Renal cortex interstitium (tissue), 11 donors: ENCODE data around the gene SLC38A11. TPM values are rescaled to one million over a fixed set of nuclear protein-coding genes. Genes with fewer than 3 reads are reported as not detected.
"Not testable (repeated sequence)": the region's sequence is repeated elsewhere in the genome, so short reads cannot be mapped to it uniquely, and the experiment has no call there.

Source experiments
- DNase-seq, 11 donors: peaks; one replicate each; pipeline ENCODE4 v3.0.0-alpha.2; 2013; ENCODE audit warnings: low read depth in 9 of 11, low spot score in 4 of 11; ENCODE audit errors: extremely low read depth in 1 of 11
- polyA plus RNA-seq, 3 donors: library from polyadenylated mRNA; unstranded; fragments of 120-200 nt; gene quantifications; one replicate each; pipeline ENCODE4 v1.2.1, GENCODE V29; 2013; ENCODE audit not compliant: insufficient read length in 3 of 3

SLC38A11 gene
- polyA plus RNA-seq, 3 donors, result 3.8 to 21.5 (median 15.4) TPM

DNA sequence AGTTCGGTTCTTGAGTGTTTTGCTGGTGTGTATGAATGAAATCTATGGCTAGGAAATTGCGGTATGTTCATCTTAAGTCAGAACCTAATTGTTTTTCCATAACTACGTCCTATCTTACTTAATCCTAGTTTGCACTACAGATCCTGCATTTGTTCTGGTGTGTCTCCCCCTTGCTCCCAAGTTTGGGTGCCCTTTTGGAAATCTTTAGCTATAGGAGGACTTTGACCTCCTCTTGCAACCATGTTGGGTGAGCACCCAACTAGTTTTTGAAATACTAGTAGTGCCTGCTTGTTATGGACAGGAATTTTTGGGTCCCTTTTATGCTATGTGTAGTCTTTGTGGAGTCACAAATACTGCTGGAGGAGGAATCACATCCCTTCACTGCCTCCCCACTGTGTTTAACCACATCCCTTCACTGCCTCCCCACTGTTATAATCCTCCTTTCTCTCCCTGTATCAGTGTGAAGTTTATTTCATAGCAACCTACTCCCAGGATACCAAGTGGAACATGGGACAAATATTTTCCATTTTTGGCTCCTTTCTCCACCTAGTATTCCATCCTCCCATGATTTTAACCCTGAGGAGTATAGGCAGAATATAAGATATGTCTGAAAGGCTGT is 87.4 kb downstream of the SLC38A11 start:
- no peak for DNase-seq

- not testable (repeated sequence) for DNase-seq
Measured at GRCh38 chr2:164866381-164866780, 88.9 kb downstream of the SLC38A11 start.

- DNase-seq, result no peak
Measured at GRCh38 chr2:164860694-164861042, 94.7 kb downstream of the SLC38A11 start.

DNA sequence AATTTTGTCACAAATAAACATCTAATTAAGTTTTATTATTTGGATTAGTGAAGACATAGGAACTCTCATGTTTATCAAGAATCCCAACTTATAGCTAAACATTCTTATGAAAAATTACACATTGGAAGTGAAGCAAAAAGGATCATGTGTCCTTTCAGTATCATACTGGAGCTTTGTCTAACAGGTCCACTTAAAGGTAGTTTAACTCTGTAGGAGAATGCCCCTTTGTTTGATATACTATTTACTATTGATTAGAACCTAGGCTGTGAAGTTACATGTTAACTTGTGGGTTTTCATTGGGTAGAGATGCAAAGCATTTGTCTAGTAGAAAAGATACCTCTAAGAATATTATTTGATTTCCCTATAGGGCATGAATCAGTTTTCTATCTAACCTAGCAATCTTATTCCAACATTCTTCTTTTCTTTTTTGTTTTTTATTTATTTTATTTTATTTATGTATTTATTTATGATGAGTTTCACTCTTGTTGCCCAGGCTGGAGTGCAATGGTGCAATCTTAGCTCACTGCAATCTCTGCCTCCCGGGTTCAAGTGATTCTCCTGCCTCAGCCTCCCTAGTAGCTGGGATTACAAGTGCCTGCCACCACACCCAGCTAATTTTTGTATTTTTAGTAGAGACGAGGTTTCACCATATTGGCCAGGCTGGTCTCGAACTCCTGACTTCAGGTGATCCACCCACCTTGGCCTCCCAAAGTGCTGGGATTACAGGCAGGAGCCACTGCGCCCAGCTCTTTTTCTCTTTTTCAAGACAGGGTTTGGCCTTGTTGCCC is 95.2 kb downstream of the SLC38A11 start:
- not testable (repeated sequence) for DNase-seq

DNA sequence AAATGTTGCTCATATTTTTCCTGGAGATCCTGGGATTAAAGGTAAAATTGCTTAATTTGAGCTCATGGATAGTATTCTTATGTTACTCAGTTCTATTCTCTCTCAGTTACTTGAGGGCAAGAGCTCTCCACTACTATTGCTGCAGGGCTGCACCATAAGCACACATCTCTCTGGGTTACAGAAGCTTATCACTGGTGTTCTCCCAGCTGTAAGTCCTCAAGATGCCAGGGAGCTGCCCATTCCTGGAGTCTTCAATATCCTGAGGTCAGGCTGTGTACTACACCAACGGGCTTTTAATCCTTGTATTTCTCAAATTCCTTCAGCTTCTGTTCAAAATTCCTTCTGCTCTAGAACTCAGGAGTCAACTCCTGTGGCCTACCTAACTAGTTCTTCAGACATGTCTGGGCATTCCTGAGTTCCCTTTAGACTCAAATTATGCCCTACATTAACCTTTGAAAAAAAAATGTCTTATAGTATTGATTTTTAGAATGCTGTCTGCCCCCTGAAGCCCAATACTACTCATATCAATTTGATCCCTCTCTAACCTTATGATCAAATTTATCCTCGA is 96.0 kb downstream of the SLC38A11 start:
- DNase-seq, result no peak

DNA sequence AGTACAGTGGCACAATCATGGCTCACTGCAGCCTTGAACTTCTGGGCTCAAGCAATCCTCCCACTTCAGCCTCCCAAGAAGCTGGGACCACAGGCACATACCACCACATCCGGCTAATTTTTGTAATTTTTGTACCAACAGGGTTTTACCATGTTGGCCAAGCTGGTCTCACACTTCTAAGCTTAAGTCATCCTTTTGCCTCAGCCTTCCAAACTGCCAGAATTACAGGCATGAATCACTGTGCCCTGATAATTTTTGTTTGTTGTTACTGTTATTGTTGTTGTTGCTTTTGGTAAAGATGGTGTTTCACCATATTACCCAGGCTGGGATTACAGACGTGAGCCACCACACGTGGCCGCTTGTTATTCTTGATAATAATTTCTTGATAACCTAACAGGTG is 103.2 kb downstream of the SLC38A11 start:
- DNase-seq, result no peak

DNA sequence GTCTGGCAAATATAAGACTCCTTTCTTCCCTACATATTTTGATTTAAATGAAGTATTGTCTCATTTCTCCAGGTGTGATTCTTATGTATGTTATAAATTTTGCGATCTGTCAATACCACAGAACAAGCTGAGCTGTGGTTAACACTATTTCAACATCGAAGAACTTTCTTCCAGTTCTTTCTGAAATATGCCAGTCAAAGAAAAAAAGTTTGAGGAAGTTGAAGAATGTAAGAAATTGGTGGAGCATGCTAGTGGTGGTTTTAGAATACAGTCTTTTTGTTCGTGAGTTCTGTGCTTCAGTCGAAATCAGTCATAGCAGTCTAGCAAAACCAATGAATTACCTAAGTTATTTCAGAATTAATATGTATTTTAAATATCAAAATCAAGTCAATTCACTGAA is 105.1 kb downstream of the SLC38A11 start:
- no peak for DNase-seq

DNA sequence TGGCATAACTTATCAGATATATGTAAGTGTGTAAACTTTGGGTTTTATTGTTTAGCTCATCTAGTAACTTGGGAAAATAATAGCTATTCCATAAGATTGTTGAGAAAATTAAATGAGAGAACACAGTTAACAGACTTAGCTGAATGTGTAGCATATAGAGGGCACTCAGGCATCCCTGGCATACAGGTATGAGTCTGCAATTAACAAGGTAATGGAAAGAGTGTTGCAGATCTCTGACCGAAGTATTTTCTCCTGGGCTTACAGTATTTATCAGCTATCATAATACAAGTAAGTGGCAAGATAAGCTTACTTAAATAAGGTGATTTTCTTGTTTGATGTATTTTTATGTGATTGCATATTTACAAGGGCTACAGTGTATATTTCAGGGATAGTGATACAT is 105.8 kb downstream of the SLC38A11 start:
- no peak for DNase-seq

- no peak for DNase-seq
Measured at GRCh38 chr2:164847981-164848741, 107.2 kb downstream of the SLC38A11 start.

DNA sequence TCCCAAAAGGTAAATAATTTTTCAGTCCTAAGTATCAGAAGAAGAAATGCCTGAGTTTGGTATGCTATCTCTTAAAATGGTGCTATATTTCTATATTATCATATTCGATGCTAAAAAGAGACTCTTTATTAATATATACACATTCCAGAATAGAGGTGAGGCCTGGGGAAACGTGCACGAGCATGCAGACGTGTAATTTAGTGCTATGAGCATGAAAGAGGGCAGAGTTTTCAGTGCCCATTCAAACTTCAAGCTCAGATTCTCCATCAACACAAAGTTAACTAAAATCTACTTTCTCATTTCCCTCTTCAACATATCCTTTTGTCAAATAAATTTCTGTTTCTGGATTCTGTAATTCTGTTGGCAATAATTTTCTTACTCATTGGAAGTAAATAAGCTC is 108.0 kb downstream of the SLC38A11 start:
- DNase-seq, result no peak

- DNase-seq, result no peak
Measured at GRCh38 chr2:164846276-164846675, 109.0 kb downstream of the SLC38A11 start.

Other genes starting within 250 kb of the SLC38A11 start
- gene COBLL1, start 113.7 kb downstream of the SLC38A11 start, polyA plus RNA-seq, result 100 to 1,000 TPM; 101 to 154 (median 115) TPM
- gene SCN3A, start 248.5 kb upstream of the SLC38A11 start, polyA plus RNA-seq, result under 1 TPM; 0.28 to 0.83 (median 0.34) TPM